ENCODE results near the gene SIRT2.
"Not testable (repeated sequence)": the region's sequence is repeated elsewhere in the genome, so short reads cannot be mapped to it uniquely, and the experiment has no call there.

The SIRT2 gene

GRCh38 chr19:38867171-38867780 lies 32.1 kb downstream of the SIRT2 start:
- DNase-seq (ENCODE audit: low read depth): no peak

GRCh38 chr19:38862321-38863059 lies 36.9 kb downstream of the SIRT2 start:
- no peak for DNase-seq (ENCODE audit: low read depth)

GRCh38 chr19:38861368-38861767 lies 38.0 kb downstream of the SIRT2 start:
- DNase-seq (ENCODE audit: low read depth): no peak

- DNase-seq (ENCODE audit: low read depth): not testable (repeated sequence)
Observed at GRCh38 chr19:38859631-38860204, 39.7 kb downstream of the SIRT2 start.

- DNase-seq (ENCODE audit: low read depth): no peak
Observed at GRCh38 chr19:38856813-38857212, 42.6 kb downstream of the SIRT2 start.

- not testable (repeated sequence) for DNase-seq (ENCODE audit: low read depth)
Observed at GRCh38 chr19:38855751-38856150, 43.7 kb downstream of the SIRT2 start.

- DNase-seq (ENCODE audit: low read depth): not testable (repeated sequence)
Observed at GRCh38 chr19:38854961-38855360, 44.5 kb downstream of the SIRT2 start.

- DNase-seq (ENCODE audit: low read depth): no peak
Observed at GRCh38 chr19:38853214-38853613, 46.2 kb downstream of the SIRT2 start.

- no peak for DNase-seq (ENCODE audit: low read depth)
Observed at GRCh38 chr19:38852231-38853044, 47.0 kb downstream of the SIRT2 start.

GRCh38 chr19:38851622-38852230 lies 47.7 kb downstream of the SIRT2 start:
- DNase-seq (ENCODE audit: low read depth): no peak

- no peak for DNase-seq (ENCODE audit: low read depth)
Observed at GRCh38 chr19:38850976-38851621, 48.3 kb downstream of the SIRT2 start.

- DNase-seq (ENCODE audit: low read depth): no peak
Observed at GRCh38 chr19:38850436-38850975, 48.9 kb downstream of the SIRT2 start.

- DNase-seq (ENCODE audit: low read depth): peak; percentile 100
Observed at GRCh38 chr19:38849860-38850435, 49.5 kb downstream of the SIRT2 start, which contains the start of gene HNRNPL. HNRNPL (minus strand) TSS chr19:38849986; CDS start chr19:38849966, 20 bp downstream.

GRCh38 chr19:38849147-38849859 lies 50.1 kb downstream of the SIRT2 start:
- no peak for DNase-seq (ENCODE audit: low read depth)

- no peak for DNase-seq (ENCODE audit: low read depth)
Observed at GRCh38 chr19:38848299-38849146, 50.9 kb downstream of the SIRT2 start.

GRCh38 chr19:38846097-38846496 lies 53.3 kb downstream of the SIRT2 start:
- DNase-seq (ENCODE audit: low read depth): no peak

- no peak for DNase-seq (ENCODE audit: low read depth)
Observed at GRCh38 chr19:38845374-38846024, 53.9 kb downstream of the SIRT2 start.

GRCh38 chr19:38844093-38844686 lies 55.2 kb downstream of the SIRT2 start:
- DNase-seq (ENCODE audit: low read depth): no peak
